Large intestine (tissue), 3 donors: Measurements from ENCODE around the gene FBLN1. TPM values are rescaled to one million over a fixed set of nuclear protein-coding genes. Genes with fewer than 3 reads are reported as not detected.

Experiments
- DNase-seq, 2 donors: peaks; one replicate each; pipeline versions ENCODE4 v3.0.0 to v3.0.0-alpha.2; 2013
- H3K27ac ChIP-seq: one replicate; pipeline ENCODE4 v1.5.1; 2013; ENCODE audit warnings: low read length
- H3K27me3 ChIP-seq: 2 replicates; pipeline ENCODE4 v1.6.1; 2013; ENCODE audit warnings: low read length; ENCODE audit not compliant: control insufficient read depth, insufficient read depth
- H3K36me3 ChIP-seq: 2 replicates; pipeline ENCODE4 v1.6.1; 2013; ENCODE audit warnings: low read length; ENCODE audit not compliant: control insufficient read depth, insufficient read depth
- H3K4me1 ChIP-seq: one replicate; pipeline ENCODE4 v1.6.1; 2013; ENCODE audit warnings: low read length; ENCODE audit not compliant: control insufficient read depth, insufficient read depth
- H3K4me3 ChIP-seq: one replicate; pipeline ENCODE4 v1.5.1; 2013; ENCODE audit warnings: low read length
- H3K9me3 ChIP-seq: one replicate; pipeline ENCODE4 v1.6.1; 2013; ENCODE audit warnings: mild to moderate bottlenecking, low read depth, low read length, moderate library complexity; ENCODE audit not compliant: control insufficient read depth
- WGBS: methylation state at CpG from one replicate; pipeline ENCODE4 v1.1.5; 2013; ENCODE audit warnings: low lambda C conversion rate; ENCODE audit not compliant: insufficient coverage; 5-methylcytosine and 5-hydroxymethylcytosine counted together
- polyA plus RNA-seq: library from polyadenylated mRNA; unstranded; fragments of 120-200 nt; gene quantifications from one replicate; pipeline ENCODE4 v1.2.1, GENCODE V29; 2013

The FBLN1 gene
- polyA plus RNA-seq, 1 donor = 70.4 TPM

DNA sequence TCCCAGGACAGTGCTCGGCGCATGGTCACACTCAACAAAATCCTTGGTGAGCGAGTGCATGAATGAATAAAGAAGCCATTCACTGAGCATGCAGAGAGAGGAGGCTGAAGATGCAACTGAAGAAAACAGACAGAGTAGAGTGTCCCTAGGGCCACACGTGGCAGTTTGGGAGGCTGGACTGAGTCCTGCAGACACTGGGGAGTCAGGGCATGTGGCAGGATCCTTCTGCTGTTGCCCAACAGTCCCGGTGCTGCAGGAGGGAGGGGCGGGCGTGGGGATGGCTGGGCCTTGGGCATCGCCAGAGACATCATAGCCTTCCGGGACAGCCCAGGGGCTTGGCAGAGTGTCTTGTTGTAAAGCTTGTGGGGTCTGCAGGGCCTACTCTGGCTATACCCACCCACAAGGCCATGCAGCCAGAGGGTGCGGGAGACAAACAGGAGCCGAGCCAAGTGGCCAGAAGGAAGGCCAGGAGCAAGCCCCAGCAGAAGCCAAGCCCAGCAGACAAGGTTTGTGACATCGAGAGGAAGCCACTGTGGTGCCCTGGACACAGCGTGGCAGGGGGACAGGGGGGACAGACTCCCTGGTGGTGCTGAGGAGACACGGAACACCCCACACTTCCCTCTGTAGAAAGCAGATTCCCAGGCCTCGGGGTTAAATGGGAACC, 26.7 kb upstream of the FBLN1 start:
- H3K27me3 ChIP-seq = no peaks in the 10 kb centered on the region
- H3K27ac ChIP-seq = no peak overlapping the region
- H3K36me3 ChIP-seq = no peaks in the 10 kb centered on the region
- H3K4me1 ChIP-seq = no peaks in the 10 kb centered on the region
- DNase-seq = no peak
- H3K9me3 ChIP-seq = no peaks in the 10 kb centered on the region
- H3K4me3 ChIP-seq = no peak overlapping the region
- no CpG with 5 or more reads among the region's 15 CpGs for WGBS

DNA sequence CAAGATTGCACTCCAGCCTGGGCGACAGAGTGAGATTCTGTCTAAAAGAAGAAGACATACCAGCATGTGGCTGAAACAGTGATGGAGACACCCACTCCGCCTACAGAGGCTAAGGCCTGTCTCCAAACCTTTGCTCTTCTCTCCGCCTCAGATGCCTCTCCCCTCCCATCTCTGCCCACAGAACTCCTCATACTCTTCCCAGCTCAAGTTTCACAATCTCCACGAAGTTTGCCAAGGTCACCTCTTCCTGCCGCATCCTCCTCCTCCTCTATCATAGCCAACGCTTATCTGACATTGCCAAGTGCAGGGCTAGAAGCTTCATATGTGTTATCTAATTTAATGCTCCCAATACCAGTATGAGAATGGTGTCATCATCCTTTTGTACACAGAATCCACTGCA, 25.9 kb upstream of the FBLN1 start:
- H3K4me3 ChIP-seq = no peak overlapping the region
- no peaks in the 10 kb centered on the region for H3K36me3 ChIP-seq
- no peak for DNase-seq
- no peaks in the 10 kb centered on the region for H3K9me3 ChIP-seq
- H3K27me3 ChIP-seq = no peaks in the 10 kb centered on the region
- no peak overlapping the region for H3K27ac ChIP-seq
- WGBS = no CpG with 5 or more reads among the region's 6 CpGs
- H3K4me1 ChIP-seq = no peaks in the 10 kb centered on the region

DNA sequence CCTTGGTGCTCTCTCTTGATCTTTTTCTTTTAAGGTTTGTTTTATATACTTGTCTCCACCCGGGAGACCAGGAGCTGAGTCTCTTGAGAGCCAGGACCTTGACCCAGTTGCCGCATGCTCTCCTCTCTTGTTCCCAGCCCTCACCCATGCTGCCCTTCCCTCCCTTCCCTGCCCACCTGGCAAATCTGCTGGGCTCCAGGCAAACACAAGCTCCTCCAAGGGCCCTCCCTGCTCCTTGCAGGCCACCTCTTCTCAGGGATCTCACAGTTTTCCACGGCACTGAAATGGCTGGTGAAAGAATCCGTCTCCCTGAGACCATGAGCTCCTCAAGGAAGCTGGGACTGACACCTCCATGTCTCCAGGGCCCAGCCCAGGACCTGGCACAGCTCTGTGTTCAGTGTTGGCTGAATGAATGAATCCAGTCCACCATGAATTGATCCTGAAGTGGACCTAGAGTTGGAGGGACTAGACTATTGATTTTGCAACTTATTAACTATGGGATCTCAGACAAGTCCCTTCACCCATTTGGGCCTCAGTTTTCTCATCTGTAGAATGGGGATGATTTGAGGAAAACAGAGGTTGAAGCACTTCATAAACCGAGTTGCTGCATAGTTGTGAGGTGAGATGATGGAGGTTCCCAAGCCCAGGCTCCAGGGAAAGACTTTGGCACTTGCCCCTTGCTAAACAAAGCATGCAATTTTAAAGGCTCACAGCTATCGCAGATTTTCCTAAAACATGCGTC, 25.1 kb upstream of the FBLN1 start:
- Histone ChIP-seq H3K4me1 (no peaks in the 10 kb centered on the region), H3K4me3 (no peak overlapping the region), H3K27me3 (no peaks in the 10 kb centered on the region), H3K9me3 (no peaks in the 10 kb centered on the region), H3K36me3 (no peaks in the 10 kb centered on the region), H3K27ac (no peak overlapping the region)
- no CpG with 5 or more reads among the region's 7 CpGs for WGBS
- no peak for DNase-seq

DNA sequence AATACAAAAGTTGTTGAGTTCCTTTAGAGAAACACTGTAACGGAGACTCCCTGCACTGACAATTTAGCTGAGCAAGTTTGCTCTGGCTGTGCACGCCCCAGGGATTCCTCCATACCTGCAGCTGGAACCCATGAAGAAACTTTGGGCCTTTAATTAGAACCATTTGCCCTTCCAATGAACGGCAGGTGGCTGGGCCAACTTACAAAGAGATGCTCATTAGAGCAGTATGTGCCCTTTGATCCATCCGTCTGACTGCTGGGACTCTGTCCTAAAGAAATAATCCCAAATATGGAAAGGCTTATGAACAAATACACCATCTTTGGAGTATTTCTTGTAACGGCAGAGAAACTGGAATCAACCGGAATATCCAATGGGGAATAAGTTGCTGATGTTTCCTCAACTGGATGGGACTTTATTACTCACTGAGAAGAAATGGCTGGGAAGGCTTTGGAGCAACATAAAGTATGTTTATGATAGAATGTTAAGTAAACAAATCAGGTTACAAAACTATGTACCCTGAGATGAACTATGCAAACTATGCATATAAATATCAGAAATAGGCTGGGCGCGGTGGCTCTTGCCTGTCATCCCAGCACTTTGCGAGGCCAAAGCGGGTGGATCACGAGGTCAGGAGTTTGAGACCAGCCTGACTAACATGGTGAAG, 24.4 kb upstream of the FBLN1 start:
- H3K27me3 ChIP-seq = no peaks in the 10 kb centered on the region
- H3K4me1 ChIP-seq = peaks cover 2% of the 10 kb centered on the region
- H3K27ac ChIP-seq = no peak overlapping the region
- H3K36me3 ChIP-seq = no peaks in the 10 kb centered on the region
- 100% methylated on average over 1 of the region's 11 CpGs for WGBS
- no peak overlapping the region for H3K4me3 ChIP-seq
- H3K9me3 ChIP-seq = no peaks in the 10 kb centered on the region
- peak in 1 of 2 donors; percentile 32 for DNase-seq

DNA sequence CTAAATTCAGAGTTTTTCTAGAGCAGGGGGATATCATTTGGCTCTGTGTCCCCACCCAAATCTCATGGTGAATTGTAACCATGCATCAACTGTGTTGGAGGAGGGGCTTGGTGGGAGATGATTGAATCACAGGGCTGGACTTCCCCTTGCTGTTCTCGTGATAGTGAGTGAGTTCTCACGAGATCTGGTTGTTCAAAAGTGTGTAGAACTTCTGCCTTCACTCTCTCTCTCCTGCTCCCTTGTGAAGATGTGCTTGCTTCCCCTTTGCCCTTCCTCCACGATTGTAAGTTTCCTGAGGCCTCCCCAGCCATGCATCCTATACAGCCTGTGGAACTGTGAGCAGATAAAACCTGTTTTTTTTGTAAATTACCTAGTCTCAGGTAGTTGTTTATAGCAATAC, 22.0 kb upstream of the FBLN1 start:
- WGBS = no CpG with 5 or more reads among the region's 3 CpGs
- no peaks in the 10 kb centered on the region for H3K27me3 ChIP-seq
- DNase-seq = no peak
- peaks cover 22% of the 10 kb centered on the region for H3K4me1 ChIP-seq
- no peak overlapping the region for H3K27ac ChIP-seq
- H3K9me3 ChIP-seq = no peaks in the 10 kb centered on the region
- no peak overlapping the region for H3K4me3 ChIP-seq
- no peaks in the 10 kb centered on the region for H3K36me3 ChIP-seq

DNA sequence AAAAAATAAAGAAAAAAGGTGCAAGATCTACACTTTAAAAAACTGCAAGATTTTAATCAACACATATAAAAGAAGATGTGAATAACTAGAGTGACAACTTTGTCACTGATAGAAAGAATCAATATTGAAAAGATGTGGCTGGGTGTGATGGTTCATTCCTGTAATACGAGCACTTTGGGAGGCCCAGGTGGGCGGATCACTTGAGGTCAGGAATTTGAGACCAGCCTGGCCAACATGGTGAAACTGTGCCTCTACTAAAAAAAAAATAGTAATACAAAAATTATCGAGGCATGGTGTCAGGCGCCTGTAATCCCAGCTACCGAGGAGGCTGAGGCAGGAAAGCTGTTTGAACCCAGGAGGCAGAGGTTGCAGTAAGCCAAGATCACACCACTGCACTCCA, 21.0 kb upstream of the FBLN1 start:
- no peaks in the 10 kb centered on the region for H3K27me3 ChIP-seq
- 33% methylated on average over 1 of the region's 5 CpGs for WGBS
- no peak for DNase-seq
- peaks cover 22% of the 10 kb centered on the region for H3K4me1 ChIP-seq
- no peaks in the 10 kb centered on the region for H3K9me3 ChIP-seq
- H3K4me3 ChIP-seq = no peak overlapping the region
- H3K27ac ChIP-seq = no peak overlapping the region
- H3K36me3 ChIP-seq = no peaks in the 10 kb centered on the region

DNA sequence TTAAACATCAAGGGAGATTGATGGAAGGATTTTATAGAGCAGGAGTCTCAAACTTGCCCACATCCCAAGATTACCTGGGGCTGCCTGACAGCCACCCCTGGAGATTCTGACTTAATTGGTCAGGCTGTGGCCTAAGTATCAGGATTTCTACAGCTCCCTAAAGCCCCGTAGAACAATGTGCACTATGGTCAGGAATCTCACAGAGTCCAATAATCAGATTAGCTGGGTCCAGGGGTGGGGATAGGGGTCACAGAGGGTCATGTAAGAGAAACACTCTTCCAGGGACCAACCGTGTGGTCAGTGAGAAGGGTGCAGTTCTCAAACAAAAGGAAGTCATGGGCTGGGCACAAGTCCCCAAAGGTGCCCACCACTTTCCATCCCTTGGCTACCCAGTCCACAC, 20.5 kb upstream of the FBLN1 start:
- WGBS = no CpG with 5 or more reads among the region's 2 CpGs
- Histone ChIP-seq H3K27ac (no peak overlapping the region), H3K36me3 (no peaks in the 10 kb centered on the region), H3K4me3 (no peak overlapping the region), H3K4me1 (peaks cover 22% of the 10 kb centered on the region), H3K27me3 (no peaks in the 10 kb centered on the region), H3K9me3 (no peaks in the 10 kb centered on the region)
- DNase-seq = no peak

DNA sequence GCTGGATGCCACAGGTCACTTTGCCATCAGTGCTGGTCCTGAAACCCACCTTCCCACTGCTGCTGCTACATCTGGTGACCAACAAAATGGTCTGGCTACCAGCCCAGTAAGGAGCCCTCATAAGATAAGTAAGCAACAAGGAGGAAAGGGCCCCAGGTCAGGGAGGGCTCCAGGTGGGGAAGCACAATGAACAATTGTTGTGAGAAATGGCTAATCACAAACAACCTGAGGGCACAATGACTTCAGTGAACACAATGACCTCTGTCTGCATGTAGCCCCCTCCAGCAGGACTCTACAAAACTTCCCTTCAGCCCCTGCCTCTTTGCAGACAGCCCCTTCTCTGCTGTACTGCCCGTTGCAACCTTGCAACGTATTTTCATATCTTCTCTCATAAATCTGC, 19.4 kb upstream of the FBLN1 start:
- no peaks in the 10 kb centered on the region for H3K9me3 ChIP-seq
- 15% methylated on average over 2 of the region's 2 CpGs for WGBS
- H3K36me3 ChIP-seq = no peaks in the 10 kb centered on the region
- H3K4me3 ChIP-seq = no peak overlapping the region
- no peak for DNase-seq
- no peaks in the 10 kb centered on the region for H3K27me3 ChIP-seq
- H3K27ac ChIP-seq = peak overlapping the region; percentile 90
- peaks cover 22% of the 10 kb centered on the region for H3K4me1 ChIP-seq

DNA sequence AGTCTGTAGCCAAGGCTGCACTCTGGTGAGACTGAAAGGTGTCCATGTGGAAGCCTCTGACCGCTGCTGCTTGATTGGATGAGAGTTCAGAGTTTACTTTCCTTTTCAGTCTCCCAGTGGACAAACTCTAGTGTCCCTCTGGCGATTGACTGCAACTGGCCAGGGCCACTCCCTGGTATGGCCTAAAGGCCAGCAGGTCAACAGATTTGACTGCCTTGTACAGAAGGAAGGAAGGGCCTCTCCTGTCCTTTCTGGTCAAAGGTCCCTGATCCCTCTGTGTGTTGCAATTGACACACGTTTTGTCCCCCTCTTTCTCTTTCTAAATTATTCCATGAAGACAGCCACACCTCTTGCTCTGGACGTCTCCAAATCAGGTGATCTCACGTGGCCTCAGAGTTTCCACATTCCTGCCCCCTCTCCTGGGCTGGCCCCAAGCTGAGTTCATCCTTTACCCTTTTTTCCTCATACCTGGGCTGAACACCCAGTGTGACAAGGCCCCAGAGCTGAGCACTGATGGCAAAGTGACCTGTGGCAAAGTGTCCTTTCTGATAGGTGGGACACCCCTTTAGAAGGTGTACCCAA, 18.7 kb upstream of the FBLN1 start:
- Histone ChIP-seq H3K36me3 (no peaks in the 10 kb centered on the region), H3K27ac (peak overlapping the region; percentile 90), H3K27me3 (no peaks in the 10 kb centered on the region), H3K4me1 (peaks cover 22% of the 10 kb centered on the region), H3K4me3 (no peak overlapping the region), H3K9me3 (no peaks in the 10 kb centered on the region)
- no CpG with 5 or more reads among the region's 5 CpGs for WGBS
- peak; percentile 92 to 95 for DNase-seq

DNA sequence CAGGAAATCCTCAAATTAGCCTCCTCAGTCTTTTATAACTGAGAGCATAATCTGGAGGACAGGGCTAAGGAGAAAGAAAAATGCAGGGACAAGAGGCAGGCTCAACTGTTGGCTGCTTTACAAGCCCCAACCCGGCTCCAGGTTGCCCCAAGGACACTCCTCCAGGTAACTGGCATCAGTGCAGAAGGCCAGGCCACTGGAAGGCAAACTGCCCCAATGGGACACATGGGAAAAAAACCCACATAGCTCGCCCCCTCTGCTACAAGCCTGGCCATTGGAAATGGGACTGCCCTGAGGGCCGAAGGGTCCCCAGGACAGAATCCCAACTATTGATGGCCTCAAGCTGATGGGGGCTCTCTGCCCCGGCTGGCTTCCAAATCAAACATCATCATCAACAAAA, 17.9 kb upstream of the FBLN1 start:
- Histone ChIP-seq H3K4me1 (peaks cover 22% of the 10 kb centered on the region), H3K4me3 (no peak overlapping the region), H3K27me3 (no peaks in the 10 kb centered on the region), H3K9me3 (no peaks in the 10 kb centered on the region), H3K27ac (peak overlapping the region; percentile 90), H3K36me3 (no peaks in the 10 kb centered on the region)
- no CpG with 5 or more reads among the region's 4 CpGs for WGBS
- DNase-seq = no peak
